Caco-2 (cell line): ENCODE data around the gene GAS7. TPM values are rescaled to one million over a fixed set of nuclear protein-coding genes. Genes with fewer than 3 reads are reported as not detected.

ENCODE experiments used
- BruUV-seq: library from RNA; stranded (reverse); fragments of 400-500 nt; replicated peaks from 2 replicates; lab custom pipeline; 2021; lab: Mats Ljungman, UMichigan
- CTCF ChIA-PET: fragments of 300-600 bp; sonication (Branson Sonifier 250); formaldehyde crosslinking; loops from one replicate; lab custom pipeline; 2022; ENCODE audit warnings: antibody characterized with exemption; lab: Charles Lee
- POLR2A ChIA-PET: fragments of 300-600 bp; sonication (Branson Sonifier 250); formaldehyde crosslinking; loops from one replicate; lab custom pipeline; 2022; ENCODE audit warnings: antibody characterized with exemption; lab: Charles Lee
- DNase-seq, 2 experiments: peaks; one replicate each; pipeline versions ENCODE4 v3.0.0 to v3.0.0-alpha.2; 2020 to 2022
- H3K27me3 ChIP-seq: replicated peaks from 2 replicates; pipeline ENCODE4 v1.6.0; 2011; ENCODE audit warnings: low read length; ENCODE audit not compliant: control insufficient read depth, insufficient read depth
- H3K36me3 ChIP-seq: 2 replicates; pipeline ENCODE4 v1.5.1; 2011; ENCODE audit warnings: low read length; ENCODE audit not compliant: control insufficient read depth, insufficient read depth
- H3K4me1 ChIP-seq: fragments of 250-450 bp; sonication (Bioruptor Pico); 2 replicates; pipeline ENCODE4 v1.5.1; 2020; ENCODE audit warnings: mild to moderate bottlenecking
- H3K4me3 ChIP-seq: 2 replicates; pipeline ENCODE4 v1.5.1; 2011; ENCODE audit warnings: low read depth, mild to moderate bottlenecking, control low read depth, low read length
- H3K9me3 ChIP-seq: fragments of 250-450 bp; sonication (Bioruptor Pico); 2 replicates; pipeline ENCODE4 v1.5.1; 2020; ENCODE audit warnings: mild to moderate bottlenecking, moderate library complexity
- H3K27ac Mint-ChIP-seq: one replicate; pipeline ENCODE4 v1.8.0; 2022; ENCODE audit warnings: mixed read lengths; ENCODE audit not compliant: unreplicated experiment
- H3K27me3 Mint-ChIP-seq: one replicate; pipeline ENCODE4 v1.8.0; 2022; ENCODE audit warnings: mixed read lengths; ENCODE audit not compliant: insufficient read depth, unreplicated experiment
- H3K36me3 Mint-ChIP-seq: one replicate; pipeline ENCODE4 v1.8.0; 2022; ENCODE audit warnings: mild to moderate bottlenecking, mixed read lengths; ENCODE audit not compliant: insufficient read depth, unreplicated experiment
- H3K4me1 Mint-ChIP-seq: one replicate; pipeline ENCODE4 v1.8.0; 2022; ENCODE audit warnings: low read depth, mixed read lengths; ENCODE audit not compliant: unreplicated experiment
- H3K4me3 Mint-ChIP-seq: one replicate; pipeline ENCODE4 v1.8.0; 2022; ENCODE audit warnings: mild to moderate bottlenecking, moderate library complexity, mixed read lengths; ENCODE audit not compliant: unreplicated experiment
- H3K9me3 Mint-ChIP-seq: one replicate; pipeline ENCODE4 v1.8.0; 2022; ENCODE audit warnings: mixed read lengths; ENCODE audit not compliant: unreplicated experiment
- CTCF ChIP-seq, 2 experiments: fragments of 200-600 bp in 1 of 2; IDR thresholded peaks; 1 replicate in 1 of 2; 2 replicates in 1 of 2; pipeline versions ENCODE4 v1.5.1 to v1.8.0; 2011 to 2022; ENCODE audit warnings: antibody characterized with exemption in 1 of 2, control low read depth in 1 of 2, inconsistent platforms in 1 of 2, low read depth in 1 of 2, low read length in 1 of 2, mild to moderate bottlenecking in 1 of 2, moderate library complexity in 1 of 2; ENCODE audit not compliant: insufficient read depth in 1 of 2, severe bottlenecking in 1 of 2, unreplicated experiment in 1 of 2
- intact Hi-C: fragments of 100-400 bp; cut with micrococcal nuclease; formaldehyde crosslinking; loops from one replicate; pipeline ENCODE4 v1.10.0; 2022; ENCODE audit not compliant: unreplicated experiment
- total RNA-seq: library from RNA; stranded (reverse); gene quantifications from 2 replicates; pipeline ENCODE4 v1.2.3, GENCODE V29; 2022

The GAS7 gene
- total RNA-seq, 1 experiment from 2014 or later: 0.34 TPM

DNA sequence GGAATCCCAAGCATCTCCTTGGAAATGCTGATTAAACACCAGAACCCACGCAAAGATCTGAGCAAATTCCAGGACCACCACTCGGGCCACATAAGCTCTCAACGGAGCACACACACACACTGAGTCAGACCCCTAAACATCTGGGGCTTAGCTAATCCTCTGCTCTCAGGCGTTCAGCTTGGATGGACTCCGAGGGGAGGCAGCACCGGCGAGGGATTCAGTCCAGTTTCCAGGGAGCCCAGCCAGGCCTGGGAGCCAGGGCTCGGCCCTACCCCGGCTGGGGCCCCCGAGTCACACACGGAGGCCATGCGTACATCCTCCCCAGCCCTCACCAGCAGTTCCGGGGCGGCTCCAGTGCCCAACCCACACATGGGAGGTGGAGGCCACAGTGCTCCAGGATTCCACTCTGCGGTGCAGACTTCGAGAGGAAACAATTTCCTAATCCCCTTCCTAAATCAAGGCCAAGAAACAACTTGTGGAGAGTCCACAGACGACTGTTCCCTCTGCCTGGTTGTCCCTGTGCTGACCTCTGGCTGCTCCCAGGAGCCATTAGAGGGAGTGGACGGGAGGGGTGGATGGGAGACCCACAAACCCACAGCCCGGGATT is 70.5 kb downstream of the GAS7 start:
- Histone ChIP-seq H3K9me3 (no peaks in the 10 kb centered on the region), H3K36me3 (no peaks in the 10 kb centered on the region), H3K4me3 (no peak overlapping the region), H3K4me1 (no peaks in the 10 kb centered on the region), H3K27me3 (no peaks in the 10 kb centered on the region)
- intact Hi-C loops: no loop called here
- Mint-ChIP-seq H3K9me3 (peaks cover 9% of the 10 kb centered on the region), H3K4me1 (peaks cover 6% of the 10 kb centered on the region), H3K4me3 (no peak overlapping the region), H3K27ac (no peak overlapping the region), H3K27me3 (no peaks in the 10 kb centered on the region), H3K36me3 (peaks cover 6% of the 10 kb centered on the region)
- DNase-seq: no peak
- ChIA-PET CTCF (no interaction called here), POLR2A (no interaction called here)
- no TSS peak for BruUV-seq
- TF ChIP-seq CTCF (IDR thresholded peaks at IDR 0.05; ENCODE audit: insufficient read depth in 1 of 2, low read depth in 1 of 2, low read length in 1 of 2, severe bottlenecking in 1 of 2, unreplicated experiment in 1 of 2): no peak

GRCh38 chr17:10126616-10127501 is 71.5 kb downstream of the GAS7 start:
- no peaks in the 10 kb centered on the region for H3K4me1 ChIP-seq
- Mint-ChIP-seq H3K9me3 (peaks cover 9% of the 10 kb centered on the region), H3K36me3 (peaks cover 6% of the 10 kb centered on the region), H3K4me1 (peaks cover 6% of the 10 kb centered on the region), H3K4me3 (no peak overlapping the region), H3K27ac (peak overlapping the region; percentile 5), H3K27me3 (no peaks in the 10 kb centered on the region)
- H3K4me3 ChIP-seq: no peak overlapping the region
- intact Hi-C loops: no loop called here
- no peaks in the 10 kb centered on the region for H3K36me3 ChIP-seq
- ChIA-PET POLR2A (no interaction called here), CTCF (interaction anchor here (0.7 kb wide), 1 partner anchor 100 kb away, joined by 3 read pairs; no protein-coding TSS in a partner anchor)
- no peaks in the 10 kb centered on the region for H3K27me3 ChIP-seq
- TF ChIP-seq CTCF (IDR thresholded peaks at IDR 0.05; ENCODE audit: insufficient read depth in 1 of 2, low read depth in 1 of 2, low read length in 1 of 2, severe bottlenecking in 1 of 2, unreplicated experiment in 1 of 2): no peak
- BruUV-seq: no TSS peak
- no peak for DNase-seq
- no peaks in the 10 kb centered on the region for H3K9me3 ChIP-seq

- no peak for DNase-seq
- no peaks in the 10 kb centered on the region for H3K4me1 ChIP-seq
- no peaks in the 10 kb centered on the region for H3K36me3 ChIP-seq
- peaks cover 9% of the 10 kb centered on the region for H3K9me3 Mint-ChIP-seq
- TF ChIP-seq CTCF (IDR thresholded peaks at IDR 0.05; ENCODE audit: insufficient read depth in 1 of 2, low read depth in 1 of 2, low read length in 1 of 2, severe bottlenecking in 1 of 2, unreplicated experiment in 1 of 2): no peak
- ChIA-PET CTCF (no interaction called here), POLR2A (no interaction called here)
- peak overlapping the region; percentile 5 for H3K27ac Mint-ChIP-seq
- BruUV-seq: no TSS peak
- H3K9me3 ChIP-seq: no peaks in the 10 kb centered on the region
- H3K36me3 Mint-ChIP-seq: peaks cover 6% of the 10 kb centered on the region
- intact Hi-C loops: no loop called here
- H3K27me3 ChIP-seq: no peaks in the 10 kb centered on the region
- no peak overlapping the region for H3K4me3 ChIP-seq
- H3K4me3 Mint-ChIP-seq: no peak overlapping the region
- H3K4me1 Mint-ChIP-seq: peaks cover 6% of the 10 kb centered on the region
- H3K27me3 Mint-ChIP-seq: no peaks in the 10 kb centered on the region
Observed at GRCh38 chr17:10126276-10126615, 72.2 kb downstream of the GAS7 start.
